Gastrocnemius medialis (tissue), 4 donors: Measurements from ENCODE around the gene TBXA2R. TPM values are rescaled to one million over a fixed set of nuclear protein-coding genes. Genes with fewer than 3 reads are reported as not detected.
"Not testable (repeated sequence)": the region's sequence is repeated elsewhere in the genome, so short reads cannot be mapped to it uniquely, and the experiment has no call there.

Experiments used
- ATAC-seq, 2 donors: fragments of 150-250 bp; one replicate each; pipeline ENCODE4 v1.9.1; 2016
- DNase-seq, 2 donors: peaks; one replicate each; pipeline ENCODE4 v3.0.0-alpha.2; 2019
- H3K27ac ChIP-seq, 4 donors: fragments of 200-600 bp; sonication (generic); 1 replicate in 1 of 4; 2 replicates in 3 of 4; pipeline ENCODE4 v1.5.1; 2016 to 2018; ENCODE audit warnings: mild to moderate bottlenecking in 2 of 4, moderate library complexity in 1 of 4
- H3K27me3 ChIP-seq, 3 donors: fragments of 200-600 bp; sonication (generic) in 2 of 3; 1 replicate in 1 of 3; 2 replicates in 2 of 3; pipeline versions ENCODE4 v1.5.1 to v1.6.0; 2016 to 2019; ENCODE audit warnings: mild to moderate bottlenecking in 1 of 3, moderate library complexity in 1 of 3
- H3K36me3 ChIP-seq, 2 donors: fragments of 200-600 bp; sonication (generic) in 1 of 2; one replicate each; pipeline ENCODE4 v1.5.1; 2017 to 2018
- H3K4me1 ChIP-seq, 2 donors: fragments of 200-600 bp; sonication (generic) in 1 of 2; one replicate each; pipeline ENCODE4 v1.5.1; 2016 to 2017; ENCODE audit warnings: mild to moderate bottlenecking in 2 of 2
- H3K4me3 ChIP-seq, 4 donors: fragments of 200-600 bp; sonication (generic) in 3 of 4; 1 replicate in 1 of 4; 2 replicates in 3 of 4; pipeline ENCODE4 v1.5.1; 2016 to 2019; ENCODE audit warnings: mild to moderate bottlenecking in 2 of 4
- H3K9me3 ChIP-seq, 3 donors: fragments of 200-600 bp; sonication (generic) in 2 of 3; 1 replicate in 1 of 3; 2 replicates in 2 of 3; pipeline ENCODE4 v1.5.1; 2016 to 2019
- POLR2A ChIP-seq, 2 donors: fragments of 450-650 bp; IDR thresholded peaks; one replicate each; pipeline ENCODE4 v1.6.1; 2017; ENCODE audit warnings: antibody characterized with exemption in 2 of 2, mild to moderate bottlenecking in 2 of 2, moderate library complexity in 2 of 2
- in situ Hi-C, 4 donors: fragments of 200-750 bp; cut with MboI; loops; one replicate each; pipeline versions ENCODE4 v1.15.0 to v1.8.0; 2017; ENCODE audit warnings: low sequenced_read_pairs in 4 of 4
- intact Hi-C: fragments of 100-400 bp; cut with DNase I; formaldehyde crosslinking; loops from one replicate; pipeline ENCODE4 v1.15.1; 2023; ENCODE audit warnings: low total_unique reads
- total RNA-seq, 4 donors: library from RNA; depleted of rRNA; stranded (reverse); fragments of >200 nt; gene quantifications; one replicate each; pipeline versions ENCODE4 v1.1.0 to v1.2.3, GENCODE V29; 2016
- TF ChIP-seq, protein P1 (sequence below), 5 experiments: fragments of 450-650 bp in 3 of 5; fragments of 200-600 bp in 2 of 5; sonication (generic) in 2 of 5; IDR thresholded peaks in 4 of 5; conservative IDR thresholded peaks in 1 of 5; 1 replicate in 4 of 5; 2 replicates in 1 of 5; pipeline ENCODE4 v1.5.1; 2016 to 2019; ENCODE audit warnings: antibody characterized with exemption in 5 of 5, mild to moderate bottlenecking in 3 of 5, moderate library complexity in 3 of 5

TBXA2R gene
- total RNA-seq, 4 donors from 2014 or later, result 0.36 to 1.2 (median 0.51) TPM; not detected in 1

DNA sequence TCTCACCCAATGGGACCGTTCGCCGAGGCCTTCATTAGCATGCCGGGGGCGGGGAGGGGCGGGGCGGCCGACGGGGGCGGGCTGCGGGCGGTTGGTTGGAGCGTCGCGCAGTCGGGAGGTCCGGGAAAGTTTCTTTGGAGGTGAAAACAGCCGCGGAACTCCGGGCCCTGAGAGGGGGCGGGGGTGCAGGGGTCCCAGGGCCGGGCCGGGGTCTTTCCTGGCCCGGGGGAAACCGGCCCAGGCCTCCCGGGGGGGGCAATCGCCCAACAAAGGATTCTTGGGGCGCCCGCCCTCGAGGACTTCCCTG is 33.9 kb downstream of the TBXA2R start, which contains the start of gene HMG20B:
HMG20B (plus strand) TSS at position 90 of the 307 bp plus-strand sequence. CDS start 366 bp downstream, outside the sequence.
- peak within 1 kb of the TSS; percentile 78 to 90 (median 84) for H3K27ac ChIP-seq
- ATAC-seq, result no peak
- intact Hi-C loops, result loop anchor here (1.0 to 2.0 kb wide), 3 partner anchors 16 to 66 kb away; partner anchors contain the start of genes CACTIN, FZR1 and MFSD12

DNA sequence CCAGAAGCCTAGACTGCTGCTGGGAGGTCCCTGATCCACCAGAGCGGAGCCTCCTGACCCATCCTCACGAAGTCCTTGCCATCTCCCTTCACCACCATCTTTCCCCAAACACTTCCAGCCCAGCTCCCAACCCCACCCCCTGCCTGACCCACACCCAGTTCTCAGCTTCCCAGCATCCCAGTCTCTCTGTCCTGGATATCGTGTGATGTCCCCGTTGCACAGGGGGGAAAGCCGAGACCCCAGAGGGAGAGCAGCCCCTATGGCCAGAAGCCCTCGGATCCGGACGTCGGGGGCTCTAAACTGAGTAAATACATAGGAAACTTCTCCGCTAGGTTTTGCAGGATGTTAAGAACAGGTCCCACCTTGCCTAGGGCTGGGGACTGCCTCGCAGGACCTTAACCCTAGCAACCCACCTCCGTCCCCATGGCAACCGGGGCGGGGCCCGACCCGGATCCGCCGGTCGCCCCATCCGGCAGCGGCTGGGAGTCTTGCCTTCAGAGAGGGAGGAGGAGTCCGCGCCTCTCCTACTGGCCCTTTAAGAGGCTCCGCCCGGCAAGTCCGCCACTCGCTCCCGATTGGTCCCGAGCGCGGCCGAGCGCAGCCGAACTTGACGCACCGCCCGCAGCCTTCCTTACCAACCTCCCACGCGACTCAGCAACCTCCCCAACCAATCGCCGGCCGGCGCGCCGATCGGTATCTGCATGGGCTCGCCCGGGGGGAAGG is 34.4 kb downstream of the TBXA2R start:
- in situ Hi-C loops (no loop called here), intact Hi-C loops (loop anchor here (1.0 to 2.0 kb wide), 3 partner anchors 15 to 65 kb away; partner anchors contain the start of genes CACTIN, FZR1 and MFSD12)
- Histone ChIP-seq H3K4me1 (peaks cover 16 to 24% of the 10 kb centered on the region in 2 donors), H3K27me3 (no peaks in the 10 kb centered on the region), H3K4me3 (peak overlapping the region; percentile 63 to 92 (median 84)), H3K9me3 (no peaks in the 10 kb centered on the region), H3K27ac (peak overlapping the region; percentile 32 to 82 (median 58)), H3K36me3 (no peaks in the 10 kb centered on the region)
- TF ChIP-seq, protein P1, sequence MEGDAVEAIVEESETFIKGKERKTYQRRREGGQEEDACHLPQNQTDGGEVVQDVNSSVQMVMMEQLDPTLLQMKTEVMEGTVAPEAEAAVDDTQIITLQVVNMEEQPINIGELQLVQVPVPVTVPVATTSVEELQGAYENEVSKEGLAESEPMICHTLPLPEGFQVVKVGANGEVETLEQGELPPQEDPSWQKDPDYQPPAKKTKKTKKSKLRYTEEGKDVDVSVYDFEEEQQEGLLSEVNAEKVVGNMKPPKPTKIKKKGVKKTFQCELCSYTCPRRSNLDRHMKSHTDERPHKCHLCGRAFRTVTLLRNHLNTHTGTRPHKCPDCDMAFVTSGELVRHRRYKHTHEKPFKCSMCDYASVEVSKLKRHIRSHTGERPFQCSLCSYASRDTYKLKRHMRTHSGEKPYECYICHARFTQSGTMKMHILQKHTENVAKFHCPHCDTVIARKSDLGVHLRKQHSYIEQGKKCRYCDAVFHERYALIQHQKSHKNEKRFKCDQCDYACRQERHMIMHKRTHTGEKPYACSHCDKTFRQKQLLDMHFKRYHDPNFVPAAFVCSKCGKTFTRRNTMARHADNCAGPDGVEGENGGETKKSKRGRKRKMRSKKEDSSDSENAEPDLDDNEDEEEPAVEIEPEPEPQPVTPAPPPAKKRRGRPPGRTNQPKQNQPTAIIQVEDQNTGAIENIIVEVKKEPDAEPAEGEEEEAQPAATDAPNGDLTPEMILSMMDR (IDR thresholded peaks at IDR 0.05 in 4 of 5, conservative IDR thresholded peaks at IDR 0.05 in 1 of 5), result no peak
- TF ChIP-seq POLR2A (IDR thresholded peaks at IDR 0.05), result no peak
- peak; percentile 92 to 96 for ATAC-seq
- peak; percentile 99 to 100 for DNase-seq

More for the DNA sequence above, 33.9 kb downstream of the TBXA2R start, which contains the start of gene HMG20B:
- H3K27me3 ChIP-seq, result no peaks in the 10 kb centered on the region
- H3K4me1 ChIP-seq, result peaks cover 16 to 24% of the 10 kb centered on the region in 2 donors
- no peaks in the 10 kb centered on the region for H3K36me3 ChIP-seq
- no peak for DNase-seq
- in situ Hi-C loops, result no loop called here
- H3K9me3 ChIP-seq, result no peaks in the 10 kb centered on the region
- H3K4me3 ChIP-seq, result peak within 1 kb of the TSS; percentile 84 to 97 (median 88)
- TF ChIP-seq, protein P1 (IDR thresholded peaks at IDR 0.05 in 4 of 5, conservative IDR thresholded peaks at IDR 0.05 in 1 of 5), result no peak
- peak; percentile 44 to 60 for TF ChIP-seq POLR2A (IDR thresholded peaks at IDR 0.05)

DNA sequence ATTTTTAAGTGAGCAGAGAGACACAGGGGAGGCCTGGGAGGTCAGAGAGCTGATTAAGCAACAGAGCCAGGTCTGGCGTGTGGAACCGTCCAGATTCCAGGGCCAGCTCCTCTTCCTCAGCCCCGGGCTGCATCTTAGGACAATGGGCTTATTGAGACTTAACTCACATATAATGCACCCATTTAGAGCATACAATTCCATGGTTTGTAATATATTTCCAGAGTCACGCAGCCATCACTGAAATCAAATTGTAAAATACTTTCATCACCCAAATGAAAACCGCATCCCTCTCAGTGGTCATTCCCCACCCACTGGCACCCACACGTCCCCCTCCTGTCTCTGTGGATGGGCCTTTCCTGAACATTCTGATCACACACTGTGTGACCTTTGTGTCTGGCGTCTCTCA is 36.1 kb downstream of the TBXA2R start:
- Histone ChIP-seq H3K4me1 (peaks cover 11 to 13% of the 10 kb centered on the region in 2 donors), H3K27me3 (no peaks in the 10 kb centered on the region), H3K4me3 (no peak overlapping the region), H3K36me3 (no peaks in the 10 kb centered on the region), H3K27ac (no peak overlapping the region), H3K9me3 (no peaks in the 10 kb centered on the region)
- TF ChIP-seq, protein P1 (IDR thresholded peaks at IDR 0.05 in 4 of 5, conservative IDR thresholded peaks at IDR 0.05 in 1 of 5), result no peak
- TF ChIP-seq POLR2A (IDR thresholded peaks at IDR 0.05), result no peak
- ATAC-seq (no peak), DNase-seq (no peak)
- intact Hi-C loops (no loop called here), in situ Hi-C loops (no loop called here)

DNA sequence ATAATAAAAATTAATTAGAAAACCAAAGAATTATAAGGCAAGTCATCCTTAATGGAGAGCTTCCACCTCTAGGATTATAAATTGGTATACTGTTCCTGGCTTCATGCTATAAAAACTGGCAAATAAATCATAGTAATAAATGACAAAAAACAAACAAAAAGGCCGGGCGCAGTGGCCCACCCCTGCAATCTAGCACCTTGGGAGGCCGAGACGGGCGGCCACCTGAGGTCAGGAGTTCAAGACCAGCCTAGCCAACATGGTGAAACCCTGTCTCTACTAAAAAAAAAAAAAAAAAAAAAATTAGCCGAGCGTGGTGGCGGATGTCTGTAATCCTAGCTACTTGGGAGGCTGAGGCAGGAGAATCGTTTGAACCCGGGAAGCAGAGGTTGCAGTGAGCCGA is 36.6 kb downstream of the TBXA2R start:
- H3K9me3 ChIP-seq, intact Hi-C loops, ATAC-seq: not testable (repeated sequence)

DNA sequence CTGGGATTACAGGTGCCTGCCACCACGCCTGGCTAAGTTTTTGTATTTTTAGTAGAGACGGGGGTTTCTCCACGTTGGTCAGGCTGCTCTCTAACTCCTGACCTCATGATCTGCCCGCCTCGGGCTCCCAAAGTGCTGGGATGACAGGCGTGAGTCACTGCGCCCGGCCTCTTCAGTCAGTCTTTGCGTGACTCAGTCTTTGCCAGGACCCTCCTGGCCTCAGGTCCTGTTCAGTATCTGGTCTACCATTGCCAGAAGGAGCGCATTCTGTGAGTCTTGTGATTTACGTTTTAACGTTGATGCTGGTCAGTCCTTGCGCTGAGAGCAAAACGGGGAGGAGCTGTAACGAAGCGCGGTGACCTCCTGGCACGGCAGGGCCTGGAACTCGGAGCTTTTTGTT is 41.5 kb downstream of the TBXA2R start:
- DNase-seq (no peak), ATAC-seq (no peak)
- TF ChIP-seq, protein P1 (IDR thresholded peaks at IDR 0.05 in 4 of 5, conservative IDR thresholded peaks at IDR 0.05 in 1 of 5), result no peak
- no peak for TF ChIP-seq POLR2A (IDR thresholded peaks at IDR 0.05)
- no peak overlapping the region for H3K27ac ChIP-seq
- intact Hi-C loops (no loop called here), in situ Hi-C loops (no loop called here)
- no peaks in the 10 kb centered on the region for H3K9me3 ChIP-seq
- H3K27me3 ChIP-seq, result no peaks in the 10 kb centered on the region
- no peak overlapping the region for H3K4me3 ChIP-seq
- no peaks in the 10 kb centered on the region for H3K4me1 ChIP-seq
- no peaks in the 10 kb centered on the region for H3K36me3 ChIP-seq

More for the DNA sequence above, 36.6 kb downstream of the TBXA2R start:
- H3K27ac ChIP-seq, DNase-seq, H3K4me3 ChIP-seq, in situ Hi-C loops, H3K27me3 ChIP-seq, H3K36me3 ChIP-seq: not testable (repeated sequence)
- H3K4me1 ChIP-seq, result peaks cover 11 to 13% of the 10 kb centered on the region in 2 donors
